Measurements from ENCODE around the gene PLIN3.
A peak's percentile ranks its signal among the peaks of the same experiment; 100 is the strongest.
"Not testable (repeated sequence)": the region's sequence is repeated elsewhere in the genome, so short reads cannot be mapped to it uniquely, and the experiment has no call there.

The PLIN3 gene

DNA sequence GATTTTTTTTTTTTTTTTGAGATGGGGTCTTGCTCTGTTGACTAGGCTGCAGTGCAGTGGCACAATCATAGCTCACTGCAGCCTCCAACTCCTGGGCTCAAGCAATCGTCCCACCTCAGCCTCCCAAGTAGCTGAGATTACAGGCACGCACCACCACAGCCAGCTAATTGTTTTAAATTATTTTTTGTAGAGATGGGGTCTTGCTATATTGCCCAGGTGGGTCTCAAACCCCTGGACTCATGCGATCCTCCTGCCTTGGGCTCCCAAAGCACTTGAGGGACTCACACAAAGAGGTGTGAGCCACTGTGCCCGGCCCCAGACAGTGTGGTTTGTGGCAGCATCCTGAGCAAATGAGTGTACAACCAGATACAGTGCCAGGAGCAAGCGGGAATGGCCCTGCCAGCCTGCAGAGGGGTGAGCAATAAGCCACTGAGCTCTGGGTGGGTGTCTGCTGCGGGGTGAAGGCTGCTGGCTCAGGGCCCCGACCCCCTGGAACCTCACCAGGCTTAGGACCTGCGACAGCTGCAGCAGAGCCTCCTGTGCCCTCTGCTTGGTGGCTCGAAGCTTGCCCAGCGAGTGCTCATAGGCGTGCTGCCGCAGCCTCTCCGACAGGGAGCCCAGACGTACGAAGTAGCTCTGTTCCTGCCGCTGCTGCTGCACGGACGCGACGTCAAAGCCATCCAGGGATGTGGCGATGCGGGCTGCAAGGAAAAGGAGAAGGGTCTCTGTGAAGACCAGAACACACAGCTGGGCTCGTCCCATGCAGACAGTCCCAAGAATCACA is 20.1 kb downstream of the PLIN3 start:
- no peak for DNase-seq (ENCODE audit: low spot score)

DNA sequence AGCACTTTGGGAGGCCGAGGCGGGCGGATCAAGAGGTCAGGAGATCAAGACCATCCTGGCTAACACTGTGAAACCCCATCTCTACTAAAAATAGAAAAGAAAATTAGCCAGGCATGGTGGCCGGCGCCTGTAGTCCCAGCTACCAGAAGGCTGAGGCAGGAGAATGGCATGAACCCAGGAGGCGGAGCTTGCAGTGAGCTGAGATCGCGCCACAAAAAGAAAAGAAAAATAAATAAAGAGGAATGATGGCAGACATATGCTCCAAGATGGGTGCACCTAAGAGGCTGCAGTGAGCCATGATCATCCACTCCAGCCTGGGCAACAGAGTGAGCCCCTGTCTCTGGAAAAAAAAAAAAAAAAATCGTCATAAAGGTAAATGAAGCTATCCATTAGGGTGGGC is 21.5 kb downstream of the PLIN3 start:
- DNase-seq (ENCODE audit: low spot score) = not testable (repeated sequence)

DNA sequence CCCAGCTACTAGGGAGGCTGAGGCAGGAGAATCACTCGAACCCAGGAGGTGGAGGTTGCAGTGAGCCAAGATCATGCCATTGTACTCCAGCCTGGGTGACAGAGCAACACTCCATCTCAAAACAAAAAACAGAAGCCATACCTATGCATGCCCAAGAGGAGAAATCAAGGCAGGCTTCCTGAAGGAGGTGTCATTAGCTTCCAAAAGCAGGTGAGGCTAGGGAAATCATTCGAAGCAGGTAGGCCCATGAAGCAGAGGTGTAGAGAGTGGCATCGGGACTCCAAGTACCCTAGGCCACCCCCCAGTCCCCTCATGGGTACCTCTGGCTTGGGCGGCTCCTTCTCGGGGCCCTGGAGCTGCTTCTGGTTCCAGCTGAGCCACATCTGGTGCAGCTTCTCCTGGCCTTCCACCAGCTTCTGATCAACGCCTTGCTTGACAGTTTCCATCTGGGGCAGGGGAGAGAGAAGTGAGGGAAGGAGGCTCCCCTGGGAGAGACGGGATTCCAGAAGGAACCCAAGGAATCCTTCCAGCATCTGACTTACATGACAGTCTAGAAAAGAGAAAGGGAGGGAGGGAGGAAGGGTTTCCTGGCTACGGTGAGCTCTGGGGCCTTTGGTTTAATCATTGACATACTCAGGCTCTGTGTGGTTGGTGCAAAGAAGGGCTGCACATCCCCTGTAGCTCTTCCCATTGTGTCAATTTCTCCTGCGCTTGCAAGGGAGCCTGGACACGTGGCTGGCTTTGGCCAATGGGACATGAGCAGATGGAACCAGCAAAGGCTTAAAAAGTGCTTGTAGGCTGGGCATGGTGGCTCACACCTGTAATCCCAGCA is 22.9 kb downstream of the PLIN3 start:
- DNase-seq (ENCODE audit: low spot score) = no peak

DNA sequence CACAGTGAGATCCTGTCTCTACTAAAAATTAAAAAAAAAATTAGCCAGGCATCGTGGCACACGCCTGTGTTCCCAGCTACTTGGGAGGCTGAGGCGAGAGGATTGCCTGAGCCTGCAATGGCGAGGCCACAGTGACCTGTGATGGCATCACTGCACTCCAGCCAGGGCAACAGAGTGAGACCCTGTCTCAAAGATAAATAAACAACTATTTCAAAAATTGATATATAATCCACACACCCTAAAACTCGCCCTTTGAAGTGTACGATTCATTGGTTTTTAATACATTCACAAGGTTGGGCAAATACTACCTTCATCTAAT is 23.9 kb downstream of the PLIN3 start:
- no peak for DNase-seq (ENCODE audit: low spot score)

DNA sequence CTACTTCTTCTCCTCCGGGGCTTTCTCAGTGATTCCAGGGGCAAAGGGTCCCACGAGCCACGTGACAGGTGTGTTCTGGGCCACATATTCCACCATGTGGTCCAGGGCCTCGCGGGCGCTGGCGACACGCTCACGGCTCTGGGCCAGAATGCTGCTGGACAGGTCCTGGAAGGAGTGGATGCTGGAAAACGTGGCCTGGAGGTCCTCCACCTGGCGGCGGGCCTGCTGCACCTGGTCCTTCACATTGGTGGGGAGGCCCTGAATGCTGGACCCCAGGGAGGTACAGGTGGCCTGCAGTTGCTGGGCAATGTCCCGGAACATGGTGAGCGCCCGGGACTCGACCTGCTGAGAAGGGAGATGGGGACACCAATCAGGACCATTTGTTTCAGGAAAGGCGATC is 28.3 kb downstream of the PLIN3 start:
- no peak for DNase-seq (ENCODE audit: low spot score)

GRCh38 chr19:4832776-4833175 is 34.7 kb downstream of the PLIN3 start:
- no peak for DNase-seq (ENCODE audit: low spot score)

DNA sequence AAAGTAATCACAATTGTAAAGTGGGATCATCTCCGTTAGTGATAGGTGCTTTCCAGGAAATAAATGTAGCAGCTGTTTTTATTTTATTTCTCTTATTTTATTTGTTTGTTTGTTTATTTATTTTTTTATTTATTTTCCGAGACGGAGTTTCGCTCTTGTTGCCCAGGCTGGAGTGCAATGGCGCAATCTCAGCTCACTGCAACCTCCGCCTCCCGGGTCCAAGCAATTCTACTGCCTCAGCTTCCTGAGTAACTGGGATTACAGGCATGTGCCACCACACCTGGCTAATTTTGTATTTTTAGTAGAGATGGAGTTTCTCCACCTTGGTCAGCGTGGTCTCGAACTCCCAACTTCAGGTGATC is 35.5 kb downstream of the PLIN3 start:
- not testable (repeated sequence) for DNase-seq (ENCODE audit: low spot score)

- DNase-seq (ENCODE audit: low spot score) = peak; percentile 78
These were observed 36.0 kb downstream of the PLIN3 start, which contains the start of gene TICAM1 for GRCh38 chr19:4831304-4831978. TSS of gene TICAM1 (minus strand) at chr19:4831712. CDS start at chr19:4818377, 13,335 bp downstream.

DNA sequence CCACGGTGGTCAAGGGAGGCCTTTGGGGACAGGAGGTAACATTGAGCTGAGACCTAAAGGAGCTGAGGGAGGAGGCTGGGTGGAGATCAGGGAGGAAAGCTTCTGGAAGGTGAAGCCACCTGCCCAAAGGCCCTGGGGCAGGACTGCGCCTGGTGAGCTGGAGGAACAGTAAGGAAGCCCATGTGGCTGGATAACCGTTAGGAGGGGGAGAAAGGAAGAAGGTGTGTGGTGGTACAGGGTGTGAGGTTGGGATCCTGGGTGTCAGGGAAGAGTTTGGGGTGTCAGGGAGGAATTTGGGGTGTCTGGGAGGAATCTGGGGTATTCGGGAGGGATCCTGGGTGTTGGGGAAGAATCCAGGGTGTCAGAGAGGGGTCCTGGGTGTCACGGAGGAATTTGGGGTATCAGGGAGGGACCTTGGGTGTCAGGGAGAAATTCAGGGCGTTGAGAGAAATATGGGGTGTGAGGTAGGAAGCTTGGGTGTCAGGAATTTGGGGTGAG is 36.6 kb downstream of the PLIN3 start:
- DNase-seq (ENCODE audit: low spot score) = no peak

- no peak for DNase-seq (ENCODE audit: low spot score)
These were observed 37.1 kb downstream of the PLIN3 start for GRCh38 chr19:4830332-4830731.

DNA sequence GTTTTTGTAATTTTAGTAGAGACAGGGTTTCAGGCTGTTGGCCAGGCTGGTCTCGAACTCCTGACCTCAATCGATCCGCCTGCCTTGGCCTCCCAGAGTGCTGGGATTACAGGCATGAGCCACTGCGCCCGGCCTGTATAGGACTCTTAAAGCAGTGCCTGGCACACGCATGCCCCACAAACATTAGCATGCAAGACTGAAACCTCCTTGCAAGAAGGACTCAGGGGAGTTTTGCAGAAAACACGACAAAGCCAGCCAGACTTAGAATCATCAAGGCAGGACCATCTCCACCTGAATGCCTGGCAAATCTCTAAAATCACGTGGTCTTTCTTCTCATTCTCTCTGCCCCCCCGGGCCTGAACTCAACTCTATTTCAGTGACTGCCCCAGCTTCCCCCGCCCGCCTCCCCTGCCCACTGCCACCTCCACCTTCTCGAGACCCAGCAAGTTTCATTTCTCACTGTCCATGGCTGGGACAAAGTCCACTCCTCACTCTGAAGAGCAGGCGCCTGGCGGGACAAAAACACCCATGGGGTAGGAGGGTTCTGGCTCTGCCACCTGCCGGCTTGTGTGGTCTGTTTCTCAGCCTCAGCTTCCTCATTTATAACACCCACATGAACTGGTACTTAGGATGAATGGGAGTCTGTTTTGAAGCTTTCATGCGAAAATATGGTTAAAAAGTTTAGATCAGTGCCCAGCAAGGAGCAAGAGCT is 38.3 kb downstream of the PLIN3 start:
- DNase-seq (ENCODE audit: low spot score) = no peak

DNA sequence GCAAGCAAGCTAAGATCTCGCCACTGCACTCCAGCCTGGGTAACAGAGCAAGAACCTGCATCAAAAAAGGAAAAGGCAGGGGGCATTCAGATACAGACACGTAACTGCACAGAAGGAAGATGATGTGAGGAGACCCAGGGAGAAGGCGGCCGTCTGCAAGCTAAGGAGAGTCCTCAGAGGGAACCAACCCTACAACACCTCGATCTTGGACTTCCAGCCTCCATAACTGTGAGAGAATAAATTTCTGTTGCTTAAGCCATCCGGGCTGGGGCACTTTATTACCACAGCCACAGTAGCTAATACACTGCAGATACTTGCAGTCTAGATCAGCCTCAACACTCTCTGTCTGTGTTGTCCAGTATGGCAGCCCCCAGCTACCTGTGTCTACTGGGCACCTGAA is 43.9 kb downstream of the PLIN3 start:
- no peak for DNase-seq (ENCODE audit: low spot score)

DNA sequence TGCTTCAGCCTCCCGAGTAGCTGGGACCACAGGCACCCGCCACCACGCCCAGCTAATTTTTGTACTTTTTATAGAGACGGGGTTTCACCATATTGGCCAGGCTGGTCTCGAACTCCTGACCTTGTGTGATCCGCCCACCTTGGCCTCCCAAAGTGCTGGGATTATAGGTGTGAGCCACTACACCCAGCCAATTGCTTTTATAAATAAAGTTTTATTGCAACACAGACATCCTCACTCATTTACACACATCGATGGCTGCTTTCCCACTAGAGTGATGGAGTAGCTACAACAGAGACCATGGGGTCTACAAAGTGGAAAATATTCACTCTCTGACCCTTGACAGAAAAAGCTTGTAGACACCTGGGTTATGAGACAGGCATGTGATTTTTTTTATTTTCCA is 45.1 kb downstream of the PLIN3 start:
- not testable (repeated sequence) for DNase-seq (ENCODE audit: low spot score)

DNA sequence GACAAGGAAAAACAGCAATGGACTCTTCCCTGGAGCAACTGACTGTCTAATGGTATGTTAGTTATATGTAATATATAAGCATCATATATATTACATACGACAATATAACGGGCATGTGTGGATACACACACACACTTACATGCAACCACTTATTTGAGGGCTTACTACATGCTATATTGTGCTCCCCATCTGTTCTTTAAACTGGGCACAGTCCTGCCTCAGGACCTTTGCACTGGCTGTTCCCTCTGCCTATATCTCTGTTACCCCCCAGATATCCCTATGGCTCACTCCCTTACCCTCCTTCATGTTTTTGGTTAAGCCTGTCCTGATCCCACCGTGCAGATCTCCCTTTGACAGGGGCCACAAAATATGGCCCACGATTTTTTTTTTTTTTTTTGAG is 46.2 kb downstream of the PLIN3 start:
- no peak for DNase-seq (ENCODE audit: low spot score)

GRCh38 chr19:4817467-4818277 is 49.8 kb downstream of the PLIN3 start:
- no peak for DNase-seq (ENCODE audit: low spot score)

- DNase-seq (ENCODE audit: low spot score) = no peak
These were observed 50.6 kb downstream of the PLIN3 start for GRCh38 chr19:4816950-4817278.

GRCh38 chr19:4816202-4816949 is 51.1 kb downstream of the PLIN3 start:
- no peak for DNase-seq (ENCODE audit: low spot score)

DNA sequence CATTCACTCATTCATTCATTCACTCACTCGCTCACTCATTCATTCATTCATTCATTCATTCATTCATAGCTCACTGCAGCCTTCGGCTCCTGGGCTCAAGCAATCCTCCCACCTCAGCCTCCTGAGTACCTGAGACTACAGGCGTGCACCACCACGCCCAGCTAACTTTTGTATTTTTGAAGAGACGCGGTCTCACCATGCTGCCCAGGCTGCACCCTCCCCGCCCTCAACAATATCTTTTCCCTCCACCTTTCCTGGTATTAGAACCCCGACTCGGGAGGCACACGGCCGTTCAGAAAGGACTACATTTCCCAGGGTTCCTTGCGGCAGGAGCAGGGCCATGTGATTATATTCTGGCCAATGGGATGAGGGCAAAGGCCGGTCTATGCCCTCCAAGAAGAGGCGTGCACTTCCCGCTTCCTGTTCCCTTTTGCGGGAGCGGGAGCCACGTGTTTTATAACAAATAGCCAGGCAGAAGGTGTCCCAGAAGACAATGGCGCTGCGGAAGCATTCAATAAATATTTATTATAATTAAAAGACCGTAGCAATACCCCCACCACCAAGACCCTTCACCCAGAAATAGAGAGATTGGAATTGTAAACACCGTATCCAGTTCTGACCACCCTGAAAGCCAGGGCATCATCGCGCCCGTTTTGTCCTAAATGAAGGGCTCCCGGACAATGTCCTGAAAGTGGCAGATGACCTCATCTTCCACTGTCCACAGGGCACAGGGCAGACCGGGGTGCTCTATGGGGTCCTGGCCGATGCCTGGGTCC is 51.9 kb downstream of the PLIN3 start:
- DNase-seq (ENCODE audit: low spot score) = peak; percentile 78

- no peak for DNase-seq (ENCODE audit: low spot score)
These were observed 52.6 kb downstream of the PLIN3 start for GRCh38 chr19:4814625-4815425.

Measured in CD4-positive, alpha-beta T cell treated with Interleukin-2 at 100 ng/mL for 4 hours (primary cell).